ENCODE results near the gene RRP15. TPM values are rescaled to one million over a fixed set of nuclear protein-coding genes. Genes with fewer than 3 reads are reported as not detected.

RRP15 gene
- total and polyA plus RNA-seq, 2 of the 13 experiments (the other 11 are each of a cell fraction or from before 2014, with no cell fraction given): 2.1 to 37.5 TPM

- no peak for TF ChIP-seq ZNF407 (CRISPR knock-in tag; IDR thresholded peaks at IDR 0.05; ENCODE audit: not compliant biosample characterization)
- TF ChIP-seq ZNF567 (CRISPR knock-in tag; IDR thresholded peaks at IDR 0.05; ENCODE audit: borderline replicate concordance): no peak
- no peak for TF ChIP-seq ZBTB46 (CRISPR knock-in tag; IDR thresholded peaks at IDR 0.05; ENCODE audit: borderline replicate concordance)
- TF ChIP-seq ZNF569 (CRISPR knock-in tag; IDR thresholded peaks at IDR 0.05; ENCODE audit: borderline replicate concordance): no peak
- no peak for TF ChIP-seq CERS6 (CRISPR knock-in tag; IDR thresholded peaks at IDR 0.05)
- TF ChIP-seq MTA3 (CRISPR knock-in tag; IDR thresholded peaks at IDR 0.05): no peak
- no peak for TF ChIP-seq ZSCAN5A (CRISPR knock-in tag; IDR thresholded peaks at IDR 0.05; ENCODE audit: borderline replicate concordance)
- TF ChIP-seq ZNF891 (CRISPR knock-in tag; IDR thresholded peaks at IDR 0.05): no peak
- TF ChIP-seq ZBTB43 (CRISPR knock-in tag; conservative IDR thresholded peaks at IDR 0.05): no peak
- no peak for TF ChIP-seq HMGA1 (CRISPR knock-in tag; conservative IDR thresholded peaks at IDR 0.05)
- no peak for TF ChIP-seq CCAR2 (optimal IDR thresholded peaks at IDR 0.05; ENCODE audit: low read depth, low read length)
- TF ChIP-seq KLF16 (CRISPR knock-in tag; IDR thresholded peaks at IDR 0.05): no peak
- no peak for TF ChIP-seq ATF5 (CRISPR knock-in tag; IDR thresholded peaks at IDR 0.05; ENCODE audit: low read depth)
- TF ChIP-seq ZNF30 (CRISPR knock-in tag; IDR thresholded peaks at IDR 0.05): no peak
Observed at GRCh38 chr1:218376722-218377121, 91.6 kb downstream of the RRP15 start (continued).

Data from HepG2 (cell line).